K562 (cell line): Measurements from ENCODE around the gene C2orf42. TPM values are rescaled to one million over a fixed set of nuclear protein-coding genes. Genes with fewer than 3 reads are reported as not detected.

Experiments used
- MNT ChIP-seq, 2 experiments: fragments of 450-650 bp; conservative IDR thresholded peaks; 2 replicates each; pipeline ENCODE4 v1.6.1; 2017; ENCODE audit warnings: mild to moderate bottlenecking in 2 of 2, moderate library complexity in 2 of 2
- TBP ChIP-seq: optimal IDR thresholded peaks from 2 replicates; pipeline ENCODE3; 2011; ENCODE audit warnings: low read depth, low read length, improper control_type of control experiment
- ZNF384 ChIP-seq: IDR thresholded peaks from 2 replicates; pipeline ENCODE4 v1.6.1; 2012; ENCODE audit warnings: low read depth, low read length, improper control_type of control experiment
- ZNF407 ChIP-seq: fragments of 450-650 bp; IDR thresholded peaks from 2 replicates; pipeline ENCODE4 v1.6.1; 2016; ENCODE audit warnings: low read depth
- polyA plus RNA-seq, 8 experiments: library from polyadenylated mRNA; depleted of rRNA in 4 of 8; stranded (reverse) in 5 of 8; unstranded in 3 of 8; fragments of >200 nt; fragmentation: Nextera tagmentation in 2 of 8; fragmentation: Illumina TruSeq in 1 of 8; extraction: Ambion mirVana in 2 of 8; extraction: Trizol in 1 of 8; gene quantifications; 2 replicates each; pipeline versions ENCODE4 v1.2.1 to v1.2.3, GENCODE V29; 2011 to 2014; ENCODE audit warnings: inconsistent platforms in 1 of 8, missing spikeins in 1 of 8
- total RNA-seq, 7 experiments: library from RNA; depleted of rRNA in 6 of 7; stranded (reverse); fragments of >200 nt in 6 of 7; fragmentation: Illumina TruSeq in 2 of 7; extraction: Trizol in 2 of 7; gene quantifications; 2 replicates each; pipeline versions ENCODE4 v1.2.1 to v1.2.3, GENCODE V29; 2011 to 2021; ENCODE audit warnings: low replicate concordance in 1 of 7
- TF ChIP-seq, protein P1 (sequence below): fragments of 250-450 bp; sonication (Bioruptor Pico); IDR thresholded peaks from 2 replicates; pipeline ENCODE4 v1.5.0; 2021

The C2orf42 gene
- total and polyA plus RNA-seq, 9 of the 15 experiments (the other 6 are each of a cell fraction or from before 2014, with no cell fraction given): 4.6 to 10.9 (median 7.5) TPM

DNA sequence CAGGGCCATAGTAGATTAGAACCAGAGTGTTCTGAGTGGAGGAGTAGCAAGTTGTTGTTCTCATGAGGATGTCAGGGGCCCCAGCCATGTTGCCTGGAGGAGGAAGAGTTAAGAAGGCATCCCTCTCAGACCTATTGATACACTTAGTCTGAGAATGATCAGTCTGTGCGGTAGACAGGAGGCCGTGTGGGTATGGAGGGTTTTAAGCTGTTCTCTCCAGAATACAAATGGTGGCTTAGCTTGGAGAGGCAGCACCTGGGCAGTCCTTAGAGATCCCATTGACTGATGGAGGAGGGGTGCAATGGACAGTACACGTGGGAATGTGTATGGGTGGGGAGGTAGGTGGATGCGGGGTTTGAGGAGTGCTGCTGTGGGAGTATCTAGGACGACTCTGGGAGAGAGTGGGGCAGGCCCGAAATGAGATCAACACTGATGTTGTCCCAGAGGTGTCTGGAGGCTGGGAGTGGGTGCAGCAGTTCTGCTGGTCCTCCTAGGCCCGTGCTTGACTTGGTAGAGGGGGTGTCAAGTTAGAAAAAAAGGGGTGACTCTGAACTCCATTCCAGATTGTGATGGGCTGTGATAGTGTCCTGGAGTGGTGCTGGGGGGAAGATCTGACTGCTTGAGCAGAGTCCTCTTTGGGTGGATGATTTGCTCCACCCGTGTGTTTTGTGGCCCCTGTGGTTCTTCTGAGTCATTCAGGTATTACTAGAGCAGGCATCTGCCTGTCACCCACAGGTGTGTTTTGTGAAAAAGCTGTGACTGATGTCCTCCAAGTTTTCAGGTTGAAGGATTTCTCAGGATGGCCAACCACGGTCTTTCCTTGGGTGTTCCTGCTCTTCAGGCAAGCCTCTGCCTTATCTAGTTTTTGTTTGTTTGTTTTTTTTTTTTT lies 44.7 kb downstream of the C2orf42 start (continued):
- 0 out of 4 replicates have a peak, but pooled peaks of 1 of the 2 experiments have one; percentile 28 for TF ChIP-seq MNT (conservative IDR thresholded peaks at IDR 0.05)
- peak; percentile 67; the same call in 1 of the 2 replicates for TF ChIP-seq ZNF384
- no peak for TF ChIP-seq ZNF407
- TF ChIP-seq TBP: no peak
- TF ChIP-seq, protein P1, sequence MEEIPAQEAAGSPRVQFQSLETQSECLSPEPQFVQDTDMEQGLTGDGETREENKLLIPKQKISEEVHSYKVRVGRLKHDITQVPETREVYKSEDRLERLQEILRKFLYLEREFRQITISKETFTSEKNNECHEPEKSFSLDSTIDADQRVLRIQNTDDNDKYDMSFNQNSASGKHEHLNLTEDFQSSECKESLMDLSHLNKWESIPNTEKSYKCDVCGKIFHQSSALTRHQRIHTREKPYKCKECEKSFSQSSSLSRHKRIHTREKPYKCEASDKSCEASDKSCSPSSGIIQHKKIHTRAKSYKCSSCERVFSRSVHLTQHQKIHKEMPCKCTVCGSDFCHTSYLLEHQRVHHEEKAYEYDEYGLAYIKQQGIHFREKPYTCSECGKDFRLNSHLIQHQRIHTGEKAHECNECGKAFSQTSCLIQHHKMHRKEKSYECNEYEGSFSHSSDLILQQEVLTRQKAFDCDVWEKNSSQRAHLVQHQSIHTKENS: no peak
